Activated gamma-delta T cell (primary cell): ENCODE data around the gene CASZ1.

Experiments
- DNase-seq: peaks from one replicate; lab custom pipeline; 2025; lab: John Stamatoyannopoulos, UW

CASZ1 gene

GRCh38 chr1:10637834-10638558 is 158.4 kb downstream of the CASZ1 start:
- no peak for DNase-seq

DNA sequence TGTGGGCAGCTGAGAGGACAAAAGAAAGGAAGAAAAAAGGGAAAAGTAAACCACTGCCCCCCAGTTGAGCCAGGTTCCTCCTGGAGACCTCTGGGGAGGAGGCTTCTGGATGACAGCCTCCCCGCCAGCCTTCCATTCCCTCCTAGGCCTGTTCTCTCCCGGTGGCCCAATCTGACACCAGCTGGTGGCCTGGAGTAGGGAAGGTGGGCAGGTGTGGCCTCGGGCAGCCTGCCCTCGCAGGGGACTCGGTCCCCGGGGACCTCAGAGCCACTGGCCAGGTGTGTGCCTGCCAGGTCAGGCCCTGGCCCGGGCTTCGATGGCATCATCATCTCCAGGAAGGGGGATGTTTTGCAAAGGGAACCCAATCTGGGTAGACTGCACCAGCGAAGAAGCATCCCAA is 159.0 kb downstream of the CASZ1 start:
- DNase-seq = no peak

- no peak for DNase-seq
Observed at GRCh38 chr1:10635992-10636391, 160.5 kb downstream of the CASZ1 start.

GRCh38 chr1:10635085-10635896 is 161.2 kb downstream of the CASZ1 start:
- no peak for DNase-seq

DNA sequence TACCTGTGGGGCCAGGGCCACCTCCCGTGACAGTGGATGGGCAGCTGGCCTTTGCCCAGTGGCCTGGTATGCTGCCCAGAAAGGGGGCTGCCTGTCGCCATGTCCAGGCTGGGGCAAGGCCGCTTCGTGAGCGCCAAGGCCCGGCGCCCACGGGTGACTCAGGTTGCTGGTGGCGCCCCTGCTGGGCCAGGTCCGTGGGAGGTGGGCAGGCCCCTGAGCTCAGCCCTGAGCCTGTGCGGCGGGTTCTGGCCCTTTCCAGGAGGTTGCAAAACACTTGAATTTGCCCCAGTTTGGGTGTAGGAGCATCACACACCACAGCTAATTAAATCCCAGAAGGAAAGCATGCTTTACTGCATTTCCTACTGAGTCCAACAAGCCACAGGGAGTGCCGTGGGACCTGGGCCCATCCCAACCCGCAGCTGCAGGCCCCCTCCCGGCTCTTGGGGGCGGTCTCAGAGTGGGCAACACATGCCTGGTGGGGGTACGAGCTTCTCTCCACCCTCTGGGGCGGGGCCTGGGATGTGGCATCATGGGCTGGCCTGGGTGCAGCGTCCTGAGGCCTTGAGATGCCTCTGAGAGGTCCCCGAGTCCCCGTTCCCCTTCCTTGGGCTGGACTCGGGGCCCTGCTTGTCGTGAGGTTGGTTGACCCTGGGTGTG is 161.9 kb downstream of the CASZ1 start:
- no peak for DNase-seq

- DNase-seq = no peak
Observed at GRCh38 chr1:10634075-10634427, 162.4 kb downstream of the CASZ1 start.

DNA sequence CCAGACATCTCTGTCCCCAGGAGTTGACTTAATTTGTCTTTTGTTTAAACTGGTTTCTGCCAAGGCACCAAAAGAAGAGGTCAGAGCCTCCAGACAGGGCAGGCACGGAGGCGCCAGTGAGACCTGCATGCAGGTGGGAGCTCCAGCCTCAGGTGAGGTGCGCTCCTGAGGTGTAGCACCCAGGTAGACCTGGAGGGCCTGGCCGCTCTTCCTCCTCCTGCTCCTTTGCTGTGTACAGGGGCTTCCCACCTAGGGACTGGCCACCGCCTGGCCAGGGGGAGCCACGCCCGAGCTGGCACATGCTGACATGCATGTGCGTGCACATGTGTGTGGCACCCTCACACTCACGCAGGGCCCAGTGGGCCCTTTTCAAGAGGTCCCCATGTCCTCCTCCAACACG is 163.0 kb downstream of the CASZ1 start:
- no peak for DNase-seq

GRCh38 chr1:10632691-10633090 is 163.8 kb downstream of the CASZ1 start:
- no peak for DNase-seq

DNA sequence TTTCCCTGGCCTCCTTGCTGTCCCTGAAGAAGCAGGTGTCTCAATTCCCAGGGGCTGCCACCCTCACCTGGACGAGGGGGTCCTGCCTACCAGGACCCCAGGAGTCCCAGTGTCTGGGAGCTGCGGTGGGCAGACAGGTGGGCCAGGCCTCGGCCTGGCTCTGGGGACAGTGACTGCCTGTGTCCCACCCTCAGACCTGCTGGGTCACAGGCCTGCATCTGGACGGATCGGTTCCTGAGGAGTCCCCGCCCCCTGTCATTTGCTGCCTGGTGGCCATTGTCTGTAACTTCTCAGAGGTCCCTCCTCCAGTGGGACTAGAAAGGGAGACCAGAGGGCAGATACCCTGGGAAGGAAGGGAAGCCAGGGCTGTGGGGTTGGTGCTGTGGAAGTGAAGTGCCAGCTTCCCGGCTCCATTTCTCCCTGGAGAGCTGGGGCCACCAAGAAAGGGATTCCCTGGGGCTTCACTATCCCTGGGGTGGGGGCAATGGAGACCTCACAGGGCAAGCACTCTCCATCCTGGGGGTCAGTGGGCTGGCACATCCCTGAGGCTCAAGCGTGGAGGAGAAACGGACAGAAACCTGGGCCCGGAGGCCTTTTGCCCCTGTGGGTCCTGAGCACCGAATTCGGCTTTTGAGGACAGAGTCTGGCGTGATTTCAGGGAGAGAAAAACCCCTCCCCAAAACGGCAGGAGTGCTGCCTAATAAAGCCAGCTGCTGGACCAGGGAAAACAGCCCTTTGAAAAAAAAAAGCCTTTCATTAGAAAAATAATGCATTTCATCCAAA is 164.4 kb downstream of the CASZ1 start:
- DNase-seq = no peak

- DNase-seq = no peak
Observed at GRCh38 chr1:10631121-10631810, 165.2 kb downstream of the CASZ1 start.

DNA sequence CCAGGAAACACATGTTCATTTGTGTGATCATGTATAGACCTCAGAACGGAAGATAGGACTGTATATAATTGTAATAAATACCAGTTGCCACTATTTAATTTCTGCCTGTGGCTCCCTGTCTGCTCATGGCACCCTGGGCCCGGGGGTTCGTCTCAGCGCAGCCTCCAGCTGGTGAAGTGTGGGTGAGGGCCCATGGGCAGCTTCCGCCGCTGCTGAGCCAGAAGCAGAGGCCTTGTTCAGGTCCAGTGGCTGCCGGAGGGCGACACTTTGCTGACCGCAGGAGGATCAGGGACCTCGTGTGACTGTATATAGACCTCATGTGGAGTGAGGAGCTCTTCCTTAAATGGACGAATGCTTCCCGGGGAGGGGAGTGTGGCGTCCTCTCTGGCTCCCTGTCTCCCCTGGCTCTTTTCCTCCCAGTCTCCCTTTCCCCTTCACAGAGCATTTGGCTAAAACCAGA is 165.8 kb downstream of the CASZ1 start:
- DNase-seq = no peak

DNA sequence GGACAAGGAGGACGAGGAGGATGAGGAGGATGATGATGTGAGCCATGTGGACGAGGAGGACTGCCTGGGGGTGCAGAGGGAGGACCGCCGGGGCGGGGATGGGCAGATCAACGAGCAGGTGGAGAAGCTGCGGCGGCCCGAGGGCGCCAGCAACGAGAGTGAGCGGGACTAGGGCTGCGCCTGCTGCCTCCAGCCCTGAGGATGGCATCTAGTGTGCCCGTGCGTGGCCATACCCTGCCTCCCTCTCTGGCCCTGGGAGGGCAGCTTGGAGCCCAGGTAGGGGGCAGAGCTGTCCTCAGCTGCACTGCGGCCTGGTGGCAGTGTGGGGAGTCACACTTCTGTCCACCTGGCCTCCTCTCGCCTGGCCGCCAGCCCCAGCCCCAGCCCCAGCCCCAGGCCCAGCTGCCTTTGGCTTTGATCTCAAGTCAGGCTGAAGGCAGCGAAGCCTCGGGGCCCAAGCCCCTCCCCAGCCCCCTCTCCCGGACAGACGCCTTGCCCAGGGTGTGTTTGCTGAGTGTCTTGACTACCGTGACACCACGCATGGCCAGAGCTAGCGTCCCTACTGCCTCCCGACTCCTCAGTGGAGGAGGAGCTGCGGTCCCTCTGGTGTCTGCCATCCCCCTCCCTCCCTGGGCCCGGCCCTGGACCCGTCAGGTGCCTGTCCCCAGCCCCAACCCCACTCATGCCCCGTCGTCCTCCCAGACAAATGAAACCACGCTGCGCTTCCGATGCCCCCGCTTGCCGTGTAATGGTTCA is 166.5 kb downstream of the CASZ1 start:
- DNase-seq = no peak

- no peak for DNase-seq
Observed at GRCh38 chr1:10629091-10629815, 167.2 kb downstream of the CASZ1 start.

DNA sequence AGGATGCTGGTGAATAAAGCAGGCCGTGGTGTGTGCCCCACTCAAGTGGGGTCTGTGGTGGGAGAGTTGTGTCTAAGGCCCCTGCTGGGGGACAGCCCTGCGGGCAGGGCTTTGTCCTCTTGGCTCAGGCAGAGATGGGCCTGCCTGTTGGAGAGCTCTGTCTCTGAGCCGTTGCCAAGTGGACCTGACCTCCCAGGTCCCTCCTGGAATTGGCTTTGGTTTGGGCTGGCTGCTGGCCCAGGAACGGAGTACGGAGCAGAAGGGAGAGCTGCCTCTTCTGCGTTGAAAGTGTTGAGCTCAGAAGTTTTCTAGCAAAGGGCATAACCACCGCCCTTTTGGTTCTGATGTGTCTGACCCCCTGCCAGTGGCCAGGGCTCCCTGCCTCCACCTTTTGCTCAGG is 167.8 kb downstream of the CASZ1 start:
- DNase-seq = no peak

DNA sequence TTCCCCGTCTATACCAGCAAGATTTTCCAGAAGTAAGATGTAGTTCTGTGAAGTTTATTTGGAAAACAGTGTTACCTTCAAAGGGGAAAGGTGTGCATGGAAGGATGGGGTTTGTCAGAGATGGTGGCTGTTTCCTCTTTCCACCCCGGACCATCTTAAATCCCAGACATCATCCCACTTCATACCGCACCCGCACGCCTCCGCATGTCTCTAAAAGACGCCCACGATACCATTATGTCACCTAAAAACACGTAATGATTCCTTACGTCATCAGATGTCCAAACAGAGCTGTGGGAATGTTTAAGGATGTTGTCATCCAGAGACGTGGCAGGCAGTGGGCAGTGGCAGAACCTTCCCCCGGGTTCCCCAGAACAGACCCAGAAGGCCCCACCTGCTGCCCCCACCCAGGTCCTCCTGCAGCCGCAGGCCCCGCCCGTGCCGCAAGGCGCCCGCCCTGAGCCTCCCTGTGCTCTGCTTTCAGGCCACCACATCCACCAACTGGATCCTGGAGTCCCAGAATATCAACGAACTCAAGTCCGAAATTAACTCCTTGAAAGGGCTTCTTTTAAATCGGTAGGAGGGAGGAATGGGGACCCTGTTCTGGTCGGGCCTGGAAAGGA is 169.5 kb downstream of the CASZ1 start:
- DNase-seq = no peak

GRCh38 chr1:10626131-10626731 is 170.2 kb downstream of the CASZ1 start:
- no peak for DNase-seq

DNA sequence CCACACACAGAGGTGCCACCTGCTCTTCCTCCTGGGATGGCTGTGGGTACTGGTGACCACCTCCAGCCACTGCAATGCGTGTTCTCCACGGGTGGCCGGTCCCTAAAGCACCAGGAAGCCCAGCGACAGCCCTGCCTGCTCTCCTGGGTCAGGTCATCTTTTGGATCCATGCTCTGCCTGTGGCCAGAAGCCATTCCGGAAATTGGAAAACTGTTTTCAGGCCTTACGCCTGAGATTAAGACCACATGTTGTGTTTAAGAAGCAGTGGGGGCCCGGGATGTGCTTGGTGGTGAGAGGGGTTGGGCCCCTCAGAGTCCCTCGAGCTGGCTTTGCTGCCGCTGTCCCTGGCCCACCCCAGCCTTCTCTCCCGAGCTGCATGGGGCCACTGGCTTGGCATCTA is 170.9 kb downstream of the CASZ1 start:
- no peak for DNase-seq

DNA sequence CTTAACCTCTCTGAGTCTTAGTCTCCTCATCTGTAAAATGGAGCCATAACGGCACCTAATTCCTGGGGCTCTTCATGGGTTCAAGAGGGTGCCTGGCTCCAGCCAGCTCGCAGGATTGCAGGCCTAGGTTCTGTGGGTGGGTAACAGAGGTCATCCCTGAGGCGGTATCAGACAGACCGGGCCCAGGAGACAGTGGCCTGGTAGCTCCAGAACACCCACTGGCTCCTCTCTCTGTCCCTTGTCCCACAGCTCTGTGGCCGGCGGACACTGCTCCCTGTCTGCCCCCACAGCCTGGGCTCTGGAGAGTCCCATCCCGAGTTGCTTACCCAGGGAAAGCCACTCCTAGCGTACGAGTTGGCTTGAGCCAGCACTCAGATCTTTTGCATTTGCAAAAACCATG is 171.4 kb downstream of the CASZ1 start:
- DNase-seq = no peak
